Loucy (cell line): ENCODE measurements around the gene PPP2R2B.

Experiments
- CTCF ChIP-seq: fragments of 200-600 bp; sonication (generic); conservative IDR thresholded peaks from 2 replicates; pipeline ENCODE4 v1.5.1; 2014; ENCODE audit warnings: mild to moderate bottlenecking, antibody characterized with exemption, low read length
- EZH2phosphoT487 ChIP-seq: fragments of 200-600 bp; IDR thresholded peaks from 2 replicates; pipeline ENCODE4 v1.6.1; 2018; ENCODE audit warnings: antibody characterized with exemption, mild to moderate bottlenecking, moderate library complexity, borderline replicate concordance

- no peak for TF ChIP-seq CTCF
- no peak for TF ChIP-seq EZH2phosphoT487
Measured at GRCh38 chr5:146671561-146672295, 206.8 kb downstream of the PPP2R2B start.
